DLD1 (cell line): ENCODE data around the gene PDXK.

Experiments used
- in situ Hi-C: cut with HindIII; loops from 2 replicates; pipeline ENCODE4 v1.10.0; 2017; ENCODE audit warnings: low sequenced_read_pairs

PDXK gene

DNA sequence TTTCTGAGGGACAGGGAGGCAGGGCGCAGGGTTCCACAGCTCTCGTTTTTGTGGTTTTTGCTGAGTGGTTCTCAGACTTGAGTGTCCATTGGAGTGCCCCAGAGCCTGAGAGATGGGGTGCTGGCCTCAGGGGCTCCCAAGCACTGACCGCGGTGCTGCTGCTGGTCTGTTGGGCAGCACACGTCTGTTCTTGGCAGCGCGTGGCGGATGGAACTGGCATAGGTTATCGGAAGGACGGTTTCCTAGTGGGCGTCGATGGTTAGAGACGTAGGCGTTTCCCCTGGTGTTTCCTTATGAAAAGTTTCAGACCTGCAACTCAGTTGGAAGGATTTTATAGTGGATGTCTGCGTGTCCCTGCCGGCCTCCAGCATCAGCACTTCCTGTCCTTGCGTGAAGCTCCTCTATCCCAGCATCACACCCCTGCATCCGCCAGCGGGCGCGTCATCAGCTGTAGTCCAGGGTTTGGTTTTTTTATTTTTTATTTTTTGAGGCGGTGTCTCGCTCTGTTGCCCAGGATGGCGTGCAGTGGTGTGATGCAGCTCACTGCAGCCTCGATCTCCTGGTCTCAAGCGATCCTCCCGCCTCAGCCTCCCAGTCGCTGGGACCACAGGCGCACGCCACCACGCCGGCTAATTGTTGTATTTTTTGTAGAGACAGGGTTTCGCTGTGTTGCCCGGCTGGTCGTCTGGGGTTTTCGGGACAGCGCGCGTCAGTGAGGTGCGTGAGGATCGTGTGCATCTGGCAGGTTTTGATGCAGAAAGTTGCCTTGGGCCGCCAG is 82.3 kb downstream of the PDXK start:
- in situ Hi-C loops: no loop called here

DNA sequence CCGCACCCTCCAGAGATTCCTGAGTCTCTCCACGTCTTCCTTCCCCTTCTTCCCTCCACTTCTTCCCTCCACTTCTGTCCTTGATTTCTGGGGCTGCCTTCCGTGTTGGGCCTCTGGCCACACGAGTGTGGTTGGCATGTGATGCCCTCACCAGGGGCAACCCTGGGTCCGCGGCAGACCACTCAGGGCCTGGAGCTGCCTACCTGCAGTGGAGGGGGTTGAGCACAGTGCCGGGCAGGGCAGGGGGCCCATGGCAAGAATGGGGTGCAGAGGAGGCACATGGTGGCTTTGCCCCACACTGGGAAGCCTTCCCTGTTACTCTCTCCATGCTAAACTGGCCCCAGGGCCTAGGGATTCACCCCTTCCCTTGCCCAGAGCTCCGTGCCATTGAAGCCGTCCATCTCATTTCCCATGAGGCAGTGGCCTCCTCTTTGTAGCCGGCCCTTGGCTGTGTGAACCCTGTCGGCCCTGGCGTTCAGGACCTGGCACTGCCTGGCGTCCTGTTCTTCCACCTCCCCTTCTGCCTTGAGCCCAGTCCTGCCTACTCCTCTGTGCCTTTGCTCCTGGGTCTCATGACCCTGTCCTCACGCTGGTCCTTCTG is 83.9 kb downstream of the PDXK start:
- in situ Hi-C loops: no loop called here

DNA sequence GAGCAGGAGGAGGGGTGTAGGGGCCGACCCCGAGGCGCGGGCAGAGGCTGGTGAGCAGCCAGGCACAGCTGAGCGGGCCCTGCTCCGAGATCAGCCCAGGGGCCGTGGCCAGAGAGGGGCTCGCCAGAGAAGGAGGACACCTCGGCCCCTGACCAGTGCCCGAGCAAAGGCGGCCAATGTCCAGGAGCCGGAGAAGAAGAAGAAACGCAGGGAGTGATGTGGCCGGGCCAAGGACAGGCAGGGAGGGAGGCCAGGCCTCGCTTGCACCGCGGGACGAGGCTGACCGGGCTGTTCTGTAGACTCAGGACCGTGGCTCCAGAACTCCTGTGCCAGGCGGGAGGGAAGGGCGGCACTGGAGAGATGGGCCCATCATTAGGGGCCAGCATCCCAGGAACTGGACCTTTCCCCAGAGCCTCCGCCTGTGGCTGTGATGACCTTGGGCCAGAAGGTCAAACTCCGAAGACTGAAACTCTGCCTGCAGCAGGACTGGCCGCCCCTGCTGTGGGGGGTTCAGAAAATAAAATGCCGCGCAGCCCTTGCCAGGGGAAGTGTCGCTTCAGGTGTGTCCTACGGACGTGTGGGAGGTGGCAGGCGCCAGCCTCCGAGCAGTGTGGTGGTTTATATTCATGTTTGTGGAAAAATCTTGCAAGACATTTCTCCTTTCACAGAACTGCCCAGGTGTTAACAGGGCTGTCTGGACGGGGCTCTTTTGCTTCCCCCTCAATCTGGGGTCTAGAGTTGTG is 84.8 kb downstream of the PDXK start:
- in situ Hi-C loops: no loop called here

DNA sequence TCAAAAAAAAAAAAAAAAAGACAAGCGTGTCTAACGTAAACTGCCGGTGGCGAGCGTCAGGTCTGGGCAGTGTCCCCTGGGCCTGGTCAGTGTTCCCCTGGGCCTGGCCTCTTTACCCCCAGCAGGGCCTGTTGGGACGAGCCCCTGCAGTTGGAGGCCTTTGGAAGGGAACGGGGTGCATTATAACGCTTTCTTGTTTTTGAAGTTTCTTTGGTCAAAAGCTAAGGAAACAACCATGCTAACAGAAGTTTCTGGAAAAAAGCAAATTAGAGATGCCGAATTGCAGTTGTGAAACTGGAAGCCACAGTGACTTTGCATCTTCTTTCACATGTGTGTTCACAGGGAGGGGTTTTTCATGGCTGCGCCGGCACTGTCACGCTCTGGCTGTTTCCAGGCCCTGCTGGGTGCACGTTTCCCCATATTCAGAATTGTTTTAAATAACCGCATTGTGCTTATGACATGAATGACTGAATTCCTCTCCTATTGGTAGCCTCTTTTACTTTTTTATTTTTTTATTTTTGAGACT is 86.4 kb downstream of the PDXK start:
- in situ Hi-C loops: no loop called here

DNA sequence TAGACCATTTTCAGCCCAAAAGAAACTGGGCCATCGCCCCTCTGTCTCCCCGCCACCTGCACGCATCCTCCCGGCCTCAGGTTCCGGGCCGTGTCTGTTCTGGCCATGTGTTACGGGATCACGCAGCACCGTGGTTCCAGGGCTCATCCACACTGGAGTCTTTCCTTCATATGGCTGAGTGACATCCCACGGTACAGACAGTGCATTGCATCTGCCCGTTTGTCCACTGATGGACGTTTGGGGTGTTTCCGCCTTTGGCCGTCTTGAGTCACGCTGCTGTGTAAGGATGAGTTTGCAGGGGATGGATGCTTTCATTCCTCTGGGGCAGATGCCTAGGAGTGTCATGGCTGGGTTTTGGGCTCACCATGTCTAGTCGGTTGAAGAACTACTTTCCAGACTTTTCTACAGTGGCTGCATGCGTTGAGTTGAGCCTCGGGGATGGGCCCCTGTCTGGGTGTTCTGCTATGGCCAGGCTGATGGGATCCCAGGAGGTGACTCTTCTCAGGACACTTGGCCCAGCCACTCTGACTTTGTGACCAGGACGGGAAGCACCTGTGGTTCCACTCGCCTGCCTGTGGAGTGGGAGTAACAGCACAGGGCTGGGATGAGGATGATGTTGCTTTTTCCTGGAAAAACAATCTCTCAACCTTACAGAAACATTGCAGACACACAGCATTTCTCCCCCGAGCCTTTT is 87.2 kb downstream of the PDXK start:
- in situ Hi-C loops: no loop called here

DNA sequence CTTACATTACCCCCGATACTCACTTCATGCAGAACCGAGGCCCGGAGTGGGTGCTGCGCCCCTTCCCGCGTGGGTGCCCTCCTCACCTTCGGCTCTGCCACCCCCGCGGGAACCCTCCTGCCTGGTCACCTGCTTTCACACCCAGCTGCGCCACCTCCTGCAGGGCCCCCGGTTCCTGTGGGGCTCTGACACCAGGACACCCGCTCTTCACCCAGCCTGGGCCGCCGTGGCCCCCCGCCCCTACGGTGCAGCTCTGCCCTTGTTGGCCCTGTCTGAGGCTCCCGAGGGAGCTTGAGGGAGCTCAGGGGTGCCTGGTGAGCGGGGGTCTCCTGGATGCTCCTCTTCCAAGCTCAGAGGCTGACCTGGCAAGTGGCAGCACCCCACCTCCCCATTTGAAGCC is 89.4 kb downstream of the PDXK start:
- in situ Hi-C loops: no loop called here

DNA sequence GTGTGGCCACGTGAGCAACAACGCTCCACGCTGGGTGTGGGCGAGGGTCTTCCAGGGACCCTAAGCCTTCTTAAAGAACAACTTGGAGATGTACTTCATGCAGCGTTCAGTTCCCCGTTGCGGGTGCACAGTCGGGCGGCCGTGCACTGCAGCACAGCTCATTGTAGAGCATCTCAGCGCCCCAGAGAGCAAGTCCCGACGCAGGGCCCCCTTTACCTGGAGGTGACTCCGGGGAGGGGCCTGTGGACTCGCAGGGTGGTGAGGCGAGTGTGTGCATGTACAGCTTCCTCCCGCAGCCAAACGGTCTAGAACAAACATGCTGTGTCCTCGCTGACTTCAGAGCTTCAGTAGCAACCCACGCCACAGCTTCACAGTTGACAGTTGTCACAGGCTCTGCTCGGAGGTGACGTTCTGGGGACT is 89.9 kb downstream of the PDXK start:
- in situ Hi-C loops: no loop called here

DNA sequence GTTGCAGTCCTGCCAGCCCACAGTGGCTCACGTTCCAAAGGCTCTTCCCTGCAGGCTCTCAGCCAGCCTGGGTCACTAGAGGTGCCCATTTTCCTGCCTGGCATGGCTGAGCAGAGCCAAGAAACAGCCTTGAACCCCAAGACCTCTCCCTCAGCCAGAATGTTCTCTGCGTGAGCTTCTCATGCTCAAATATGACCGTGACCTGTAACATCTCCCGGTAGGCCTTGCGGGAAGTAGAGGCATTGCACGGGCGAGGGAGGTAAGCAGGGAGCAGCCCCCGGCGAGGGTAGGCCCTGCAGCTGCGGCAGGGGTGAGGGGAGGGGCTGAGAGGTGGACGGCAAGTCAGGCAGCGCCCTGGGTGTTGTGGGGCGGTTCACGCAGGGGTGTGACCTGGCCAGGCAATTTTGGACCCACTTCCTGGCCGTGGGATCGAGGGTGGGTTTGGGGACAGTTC is 90.4 kb downstream of the PDXK start:
- in situ Hi-C loops: no loop called here

DNA sequence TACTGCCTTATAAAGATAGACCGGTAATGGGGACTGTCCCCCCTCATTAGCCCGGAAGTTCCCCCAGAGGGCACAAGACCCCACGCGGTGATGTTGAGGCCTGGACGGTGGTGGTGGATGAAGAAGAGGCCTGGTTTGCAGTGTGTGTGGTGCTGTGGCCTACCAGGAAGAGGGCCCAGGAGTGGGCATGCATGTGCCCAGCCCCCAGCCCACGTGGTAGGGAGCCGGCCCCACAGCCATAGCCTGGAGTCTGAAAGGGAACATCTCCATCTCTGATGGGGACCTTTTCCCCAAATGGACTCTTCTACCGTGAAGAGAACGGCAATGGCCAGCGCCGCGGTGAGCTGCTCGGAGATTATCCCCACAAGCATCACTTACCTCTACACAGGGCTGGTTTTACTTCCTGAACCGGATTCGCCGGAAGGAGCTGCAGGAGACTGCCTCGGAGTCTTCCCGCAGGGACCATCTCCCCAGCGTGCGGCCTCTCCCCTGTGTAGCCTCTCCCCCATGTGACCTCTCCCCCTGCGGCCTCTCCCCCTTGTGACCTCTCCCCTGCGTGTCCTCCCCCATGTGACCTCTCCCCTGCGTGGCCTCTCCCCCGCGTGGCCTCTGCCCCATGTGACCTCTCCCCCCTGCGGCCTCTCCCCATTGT is 91.0 kb downstream of the PDXK start:
- in situ Hi-C loops: no loop called here

DNA sequence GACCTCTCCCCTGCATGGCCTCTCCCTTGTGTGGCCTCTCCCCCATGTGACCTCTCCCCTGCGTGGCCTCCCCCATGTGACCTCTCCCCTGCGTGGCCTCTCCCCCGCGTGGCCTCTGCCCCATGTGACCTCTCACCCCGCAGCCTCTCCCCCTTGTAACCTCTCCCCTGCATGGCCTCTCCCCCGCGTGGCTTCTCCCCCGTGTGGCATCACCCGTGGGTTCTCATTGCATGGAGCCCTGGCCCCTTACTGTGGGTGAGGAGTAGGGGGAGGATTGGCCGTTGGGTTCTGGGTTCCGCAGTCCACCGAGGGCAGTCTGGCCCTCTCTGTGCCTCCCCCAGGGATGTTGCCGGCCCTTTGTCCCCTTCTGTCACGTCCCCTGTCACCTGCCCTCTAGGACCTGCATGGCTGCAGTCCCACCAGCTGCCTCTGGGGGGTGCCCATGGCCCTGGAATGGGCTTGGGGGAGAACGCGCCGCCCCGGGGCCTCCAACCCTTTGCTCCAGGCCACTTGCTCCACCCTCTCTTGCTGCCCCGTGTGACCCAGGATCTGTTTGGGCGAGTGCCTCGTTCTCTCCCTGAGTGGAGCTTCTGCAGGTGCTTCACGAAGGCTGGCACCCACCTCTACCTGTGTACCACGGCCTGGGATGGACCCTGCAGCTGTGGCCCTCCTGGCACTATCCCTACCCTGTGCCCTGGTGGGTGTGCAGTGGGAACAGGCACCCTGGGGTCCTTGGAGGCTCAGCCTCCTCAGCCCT is 91.8 kb downstream of the PDXK start:
- in situ Hi-C loops: no loop called here

DNA sequence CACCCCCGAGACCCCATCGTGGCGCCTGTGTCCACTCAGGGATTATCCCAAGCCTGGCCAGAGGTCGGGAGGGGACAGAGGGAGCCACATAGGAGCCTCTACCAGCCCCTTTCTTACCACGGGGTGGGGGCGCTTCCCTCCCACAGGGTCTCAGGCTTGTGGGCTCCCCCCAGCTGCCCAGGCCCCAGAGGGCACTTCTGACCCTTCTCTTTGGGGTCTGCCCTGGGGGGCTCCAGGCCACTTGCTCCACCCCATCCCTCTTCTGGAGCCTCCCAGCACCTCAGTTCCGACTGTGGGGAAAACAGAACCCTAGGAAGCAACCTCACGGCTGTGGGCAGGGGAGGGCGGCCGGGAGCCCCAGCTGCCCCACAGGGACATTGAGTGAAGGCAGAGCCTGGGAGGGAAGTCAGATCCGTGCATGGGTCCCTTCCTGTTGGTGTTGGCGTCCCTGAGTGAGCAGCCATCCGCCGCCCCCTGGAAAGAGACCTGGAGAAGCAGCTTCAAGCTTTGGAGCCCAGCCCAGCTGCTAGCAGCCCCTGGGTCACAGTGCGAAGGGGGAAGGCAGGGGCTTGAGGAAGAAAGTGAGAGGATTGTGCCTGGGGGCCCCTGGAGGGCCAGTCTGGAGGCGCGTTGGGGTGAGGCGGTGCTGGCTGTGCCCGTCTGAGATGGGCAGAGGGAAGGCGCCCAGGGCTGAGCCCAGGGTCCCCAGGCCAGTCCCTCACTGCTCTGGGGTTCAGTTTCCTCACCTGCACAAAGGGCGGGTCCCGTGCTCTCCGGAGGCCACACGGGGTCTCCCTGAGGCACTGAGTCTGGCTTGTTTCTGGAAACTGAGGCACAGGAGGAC is 92.6 kb downstream of the PDXK start:
- in situ Hi-C loops: no loop called here
